Astrocyte (in vitro differentiated cells and primary cell): ENCODE results near the gene ESYT1. TPM values are rescaled to one million over a fixed set of nuclear protein-coding genes. Genes with fewer than 3 reads are reported as not detected.

ENCODE experiments used
- DNase-seq: peaks from one replicate; pipeline ENCODE4 v3.0.0-alpha.2; 2010; ENCODE audit warnings: low read depth
- FAIRE-seq: peaks from 2 replicates; lab custom pipeline; 2011; peaks lifted over from hg19 to GRCh38; lab: Jason Lieb, UNC
- H2AFZ ChIP-seq: 2 replicates; pipeline ENCODE4 v1.6.0; 2012; ENCODE audit warnings: low read depth, low read length, inconsistent platforms
- H3K27ac ChIP-seq: 2 replicates; pipeline ENCODE4 v1.5.1; 2011; ENCODE audit warnings: low read depth, low read length, inconsistent platforms
- H3K27me3 ChIP-seq: 2 replicates; pipeline ENCODE4 v1.6.0; 2011; ENCODE audit warnings: low read length, inconsistent platforms; ENCODE audit not compliant: insufficient read depth
- H3K36me3 ChIP-seq: 2 replicates; pipeline ENCODE4 v1.5.1; 2011; ENCODE audit warnings: low read length, inconsistent platforms; ENCODE audit not compliant: insufficient read depth
- H3K4me1 ChIP-seq: 2 replicates; pipeline ENCODE4 v1.5.1; 2011; ENCODE audit warnings: low read length, inconsistent platforms; ENCODE audit not compliant: insufficient read depth
- H3K4me2 ChIP-seq: 2 replicates; pipeline ENCODE4 v1.6.0; 2012; ENCODE audit warnings: low read length, inconsistent platforms
- H3K4me3 ChIP-seq: 2 replicates; pipeline ENCODE4 v1.5.1; 2011; ENCODE audit warnings: low read depth, mild to moderate bottlenecking, low read length, inconsistent platforms; ENCODE audit not compliant: insufficient read depth
- H3K79me2 ChIP-seq: 2 replicates; pipeline ENCODE4 v1.6.0; 2012; ENCODE audit warnings: mild to moderate bottlenecking, low read length, inconsistent platforms; ENCODE audit not compliant: insufficient read depth
- H3K9ac ChIP-seq: 2 replicates; pipeline ENCODE4 v1.6.0; 2012; ENCODE audit warnings: mild to moderate bottlenecking, low read length, inconsistent platforms
- H3K9me3 ChIP-seq: 2 replicates; pipeline ENCODE4 v1.5.1; 2012; ENCODE audit warnings: low read depth, mild to moderate bottlenecking, low read length, inconsistent platforms; ENCODE audit not compliant: insufficient read depth
- H4K20me1 ChIP-seq: 2 replicates; pipeline ENCODE4 v1.6.0; 2012; ENCODE audit warnings: low read length, inconsistent platforms; ENCODE audit not compliant: insufficient read depth
- H3K27ac Mint-ChIP-seq: one replicate; pipeline ENCODE4 v1.8.0; 2021; ENCODE audit warnings: mild to moderate bottlenecking, mixed read lengths; ENCODE audit not compliant: unreplicated experiment
- H3K27me3 Mint-ChIP-seq: one replicate; pipeline ENCODE4 v1.8.0; 2021; ENCODE audit warnings: low read depth, mixed read lengths; ENCODE audit not compliant: unreplicated experiment
- H3K36me3 Mint-ChIP-seq: one replicate; pipeline ENCODE4 v1.8.0; 2021; ENCODE audit warnings: low read depth, mixed read lengths; ENCODE audit not compliant: unreplicated experiment
- H3K4me1 Mint-ChIP-seq: one replicate; pipeline ENCODE4 v1.8.0; 2021; ENCODE audit warnings: low read depth, mixed read lengths; ENCODE audit not compliant: unreplicated experiment
- H3K4me3 Mint-ChIP-seq: one replicate; pipeline ENCODE4 v1.8.0; 2021; ENCODE audit warnings: mild to moderate bottlenecking, moderate library complexity, mixed read lengths; ENCODE audit not compliant: unreplicated experiment
- H3K9me3 Mint-ChIP-seq: one replicate; pipeline ENCODE4 v1.8.0; 2021; ENCODE audit warnings: mild to moderate bottlenecking, mixed read lengths; ENCODE audit not compliant: unreplicated experiment
- CTCF ChIP-seq: IDR thresholded peaks from 2 replicates; pipeline ENCODE4 v1.5.1; 2011; ENCODE audit warnings: low read depth, mild to moderate bottlenecking, inconsistent platforms, low read length, moderate library complexity; ENCODE audit not compliant: insufficient read depth
- EZH2 ChIP-seq: IDR thresholded peaks from 2 replicates; pipeline ENCODE4 v1.6.1; 2012; ENCODE audit warnings: mild to moderate bottlenecking, low read length, inconsistent platforms; ENCODE audit not compliant: insufficient read depth
- total RNA-seq: library from RNA; stranded (reverse); gene quantifications from 2 replicates; pipeline ENCODE4 v1.2.1, GENCODE V29; 2021

The ESYT1 gene
- total RNA-seq, 1 donor from 2014 or later: 142 TPM

DNA sequence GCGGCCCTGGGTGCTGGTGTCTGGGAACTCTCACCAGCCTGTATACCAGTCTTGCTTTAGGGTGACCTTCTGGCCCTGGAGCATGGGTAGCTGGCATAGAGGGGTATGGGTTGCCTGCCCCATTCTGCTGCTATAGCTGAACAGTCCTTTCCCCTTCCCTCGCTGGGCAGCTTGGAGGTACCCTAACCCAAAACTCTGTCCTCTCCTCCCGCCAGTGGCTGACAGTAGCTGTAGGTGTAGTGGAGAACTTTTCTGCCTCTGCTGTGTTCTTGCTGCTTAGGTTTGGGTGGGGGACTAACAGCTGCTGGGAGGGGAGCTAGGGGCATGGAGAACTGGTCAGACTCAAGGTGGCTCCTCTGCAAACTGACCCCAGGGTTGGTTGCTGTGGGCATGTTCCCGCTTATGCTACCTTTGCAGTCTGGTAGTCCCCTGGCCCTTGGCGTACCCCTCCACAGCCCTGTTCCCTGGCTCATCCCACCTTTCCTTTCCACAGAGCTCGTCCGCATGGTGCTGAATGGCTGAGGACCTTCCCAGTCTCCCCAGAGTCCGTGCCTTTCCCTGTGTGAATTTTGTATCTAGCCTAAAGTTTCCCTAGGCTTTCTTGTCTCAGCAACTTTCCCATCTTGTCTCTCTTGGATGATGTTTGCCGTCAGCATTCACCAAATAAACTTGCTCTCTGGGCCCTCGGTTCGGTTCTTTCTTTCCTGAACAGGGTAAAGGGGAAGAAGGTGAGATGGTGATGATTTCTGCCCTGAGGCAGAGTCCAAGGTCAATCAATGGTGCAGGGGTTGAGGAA is 33.0 kb downstream of the ESYT1 start:
- peaks cover 44% of the 10 kb centered on the region for H3K36me3 Mint-ChIP-seq
- no peaks in the 10 kb centered on the region for H3K9me3 Mint-ChIP-seq
- peak overlapping the region; percentile 54 for H3K27ac ChIP-seq
- H3K27me3 ChIP-seq: no peaks in the 10 kb centered on the region
- H3K36me3 ChIP-seq: peaks cover 47% of the 10 kb centered on the region
- H3K4me1 Mint-ChIP-seq: peaks cover 17% of the 10 kb centered on the region
- peak overlapping the region; percentile 81 for H3K27ac Mint-ChIP-seq
- DNase-seq (no peak), FAIRE-seq (no peak)
- H3K9me3 ChIP-seq: no peaks in the 10 kb centered on the region
- peak overlapping the region; percentile 99 for H3K4me2 ChIP-seq
- peaks cover 33% of the 10 kb centered on the region for H3K4me1 ChIP-seq
- TF ChIP-seq CTCF (no peak), EZH2 (no peak)
- peaks cover 72% of the 10 kb centered on the region for H4K20me1 ChIP-seq
- peak overlapping the region; percentile 99 for H3K4me3 ChIP-seq
- H3K4me3 Mint-ChIP-seq: peak overlapping the region; percentile 91
- no peak overlapping the region for H2AFZ ChIP-seq
- H3K79me2 ChIP-seq: peaks cover 44% of the 10 kb centered on the region
- peak overlapping the region; percentile 99 for H3K9ac ChIP-seq
- no peaks in the 10 kb centered on the region for H3K27me3 Mint-ChIP-seq

DNA sequence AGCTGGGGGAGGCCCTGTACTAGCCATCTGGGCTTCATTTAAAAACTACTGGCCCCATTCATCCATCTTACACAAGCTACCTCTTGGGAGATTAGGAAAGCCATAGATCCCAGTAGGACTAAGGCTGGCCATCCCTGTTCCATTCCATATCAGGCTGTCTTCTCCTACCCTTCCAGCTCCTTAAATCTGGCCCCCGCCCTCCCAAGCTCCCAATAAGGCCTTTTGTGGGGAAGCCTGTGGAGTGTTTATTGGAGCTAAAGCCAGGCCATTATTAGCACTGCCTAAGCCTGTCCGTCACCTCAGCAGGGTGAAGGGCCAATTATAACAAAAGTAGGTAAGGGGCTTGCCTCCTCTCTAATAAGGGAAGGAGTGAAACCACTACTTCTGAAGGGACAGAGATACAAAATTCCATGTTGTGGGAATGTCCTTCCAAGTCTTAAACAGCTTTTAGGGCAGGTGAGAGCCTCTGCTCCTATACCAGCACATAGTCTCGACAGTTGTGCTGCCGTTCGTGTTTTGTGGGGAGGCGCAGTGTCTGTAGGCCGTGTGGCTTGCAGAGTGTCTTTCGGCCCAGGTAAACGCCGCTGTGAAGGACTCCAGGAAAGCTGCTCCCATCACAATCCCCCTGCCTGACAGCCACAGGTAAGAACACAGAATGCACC is 33.8 kb downstream of the ESYT1 start:
- FAIRE-seq (no peak), DNase-seq (no peak)
- Histone ChIP-seq H2AFZ (no peak overlapping the region), H3K4me1 (peaks cover 32% of the 10 kb centered on the region), H3K4me2 (peak overlapping the region; percentile 99), H3K9ac (peak overlapping the region; percentile 99), H4K20me1 (peaks cover 72% of the 10 kb centered on the region), H3K27ac (no peak overlapping the region), H3K4me3 (no peak overlapping the region), H3K9me3 (no peaks in the 10 kb centered on the region), H3K79me2 (peaks cover 44% of the 10 kb centered on the region), H3K27me3 (no peaks in the 10 kb centered on the region), H3K36me3 (peaks cover 47% of the 10 kb centered on the region)
- TF ChIP-seq EZH2 (no peak), CTCF (no peak)
- Mint-ChIP-seq H3K36me3 (peaks cover 44% of the 10 kb centered on the region), H3K9me3 (no peaks in the 10 kb centered on the region), H3K27ac (peak overlapping the region; percentile 81), H3K4me3 (peak overlapping the region; percentile 91), H3K27me3 (no peaks in the 10 kb centered on the region), H3K4me1 (peaks cover 17% of the 10 kb centered on the region)
